ENCODE measurements around the gene MEIG1.
A peak's percentile ranks its signal among the peaks of the same experiment; 100 is the strongest.
"Not testable (repeated sequence)": the region's sequence is repeated elsewhere in the genome, so short reads cannot be mapped to it uniquely, and the experiment has no call there.

The MEIG1 gene

GRCh38 chr10:14954934-14955333 is 4.3 kb upstream of the MEIG1 start:
- DNase-seq (ENCODE audit: low read depth) = no peak

DNA sequence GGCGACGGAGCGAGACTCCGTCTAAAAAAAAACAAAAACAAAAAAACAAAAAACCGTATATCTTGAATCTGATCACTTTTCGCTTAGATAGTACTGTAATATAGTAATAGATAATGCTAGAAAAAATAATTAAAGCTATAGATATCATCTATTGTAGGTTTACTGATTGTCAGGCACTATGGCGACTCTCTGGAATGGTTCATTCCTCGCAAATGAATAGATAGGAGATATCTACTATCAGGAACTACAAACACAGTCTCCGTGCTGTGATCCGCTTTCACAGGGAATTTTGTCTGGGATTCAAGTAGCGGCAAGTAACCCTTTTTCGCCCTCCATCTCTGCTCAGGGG is 342 bp upstream of the MEIG1 start:
- no peak for DNase-seq (ENCODE audit: low read depth)

- DNase-seq (ENCODE audit: low read depth) = no peak
Observed at GRCh38 chr10:14967897-14968296, 8.7 kb downstream of the MEIG1 start.

- no peak for DNase-seq (ENCODE audit: low read depth)
Observed at GRCh38 chr10:14971867-14972448, 12.8 kb downstream of the MEIG1 start.

DNA sequence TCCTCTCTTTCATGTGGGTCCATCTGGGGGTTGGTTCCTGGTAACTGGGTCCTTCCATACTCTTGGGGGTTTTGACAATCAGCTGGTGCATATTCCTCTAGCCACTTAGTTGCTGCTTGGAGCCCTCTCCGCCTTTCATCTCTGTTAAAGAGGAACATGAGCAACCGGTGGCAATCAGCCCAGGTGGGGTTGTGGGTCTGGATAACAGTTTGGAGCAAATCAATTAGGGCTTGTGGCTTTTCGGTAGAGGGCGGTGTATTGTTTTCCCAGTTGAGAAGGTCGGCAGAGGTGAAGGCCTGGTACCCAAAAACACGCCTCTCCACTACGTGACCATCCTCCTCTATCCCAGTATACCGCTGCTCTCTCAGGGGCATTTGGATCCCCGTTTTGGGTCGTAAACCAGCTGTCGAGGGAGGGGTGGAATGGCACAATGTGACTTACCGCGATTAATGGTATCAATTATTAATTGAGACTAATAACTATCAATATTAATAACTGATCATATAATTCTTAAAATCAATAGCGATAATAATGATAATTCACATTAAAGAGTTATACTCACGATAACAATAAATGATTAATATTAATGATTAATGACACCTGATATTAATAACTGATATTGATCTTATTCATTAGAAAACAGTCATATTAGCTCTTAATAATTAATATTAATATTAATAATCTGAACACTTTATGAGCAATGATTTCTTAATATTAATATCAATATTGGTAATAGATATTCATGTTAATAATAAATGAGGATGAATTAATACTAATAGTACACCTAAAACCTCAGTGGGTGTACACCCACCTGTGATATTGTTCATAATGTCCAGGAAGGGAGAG is 15.2 kb downstream of the MEIG1 start:
- DNase-seq (ENCODE audit: low read depth) = not testable (repeated sequence)

DNA sequence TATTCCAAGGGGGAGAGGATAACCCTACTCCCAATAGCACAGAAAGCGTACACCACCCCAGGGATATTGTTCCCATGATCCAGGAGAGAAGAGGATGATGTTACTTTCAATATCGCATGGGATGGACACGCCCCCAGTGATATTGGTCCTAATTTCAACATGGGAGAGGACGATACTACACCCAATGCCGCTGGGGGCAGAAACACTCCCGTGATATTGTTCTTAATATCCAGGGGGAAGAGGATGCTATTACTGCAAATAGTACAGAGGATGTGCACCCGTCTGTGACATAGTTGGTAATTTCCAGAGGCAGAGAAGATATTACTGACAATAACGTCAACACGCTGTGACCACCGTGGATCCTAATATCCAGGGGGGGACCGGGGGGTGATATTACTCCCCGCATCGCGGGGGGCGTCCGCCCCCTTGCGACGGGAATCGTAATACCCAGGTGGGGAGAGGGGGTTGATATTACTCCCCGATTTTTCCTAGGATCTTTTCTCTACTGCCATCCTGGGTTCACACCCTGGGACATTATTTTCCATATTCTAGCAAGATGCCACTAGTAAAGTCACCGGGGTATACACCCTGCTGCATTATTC is 16.6 kb downstream of the MEIG1 start:
- no peak for DNase-seq (ENCODE audit: low read depth)

GRCh38 chr10:14982744-14983143 is 23.6 kb downstream of the MEIG1 start:
- DNase-seq (ENCODE audit: low read depth) = no peak

DNA sequence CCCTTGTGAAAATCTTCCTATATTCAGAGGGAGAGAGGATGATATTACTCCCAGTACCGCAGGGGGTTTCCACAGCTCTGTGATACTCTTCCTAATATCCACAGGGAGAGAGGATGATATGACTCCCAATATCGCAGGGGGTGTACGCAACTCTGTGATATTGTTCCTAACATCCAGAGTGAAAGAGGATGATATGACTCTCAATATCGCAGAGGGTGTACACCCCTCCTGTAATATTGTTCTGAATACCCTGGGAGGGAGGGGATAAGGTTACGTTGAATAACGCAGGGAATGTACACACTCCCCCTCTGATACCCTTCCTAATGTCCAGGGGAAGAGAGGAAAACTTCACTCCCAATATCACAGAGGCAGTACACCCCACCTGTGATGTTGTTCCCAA is 30.4 kb downstream of the MEIG1 start:
- not testable (repeated sequence) for DNase-seq (ENCODE audit: low read depth)

GRCh38 chr10:14991035-14991749 is 32.0 kb downstream of the MEIG1 start:
- peak; percentile 3 for DNase-seq (ENCODE audit: low read depth)

GRCh38 chr10:14992336-14992735 is 33.1 kb downstream of the MEIG1 start:
- DNase-seq (ENCODE audit: low read depth) = not testable (repeated sequence)

GRCh38 chr10:14993500-14994455 is 34.6 kb downstream of the MEIG1 start:
- DNase-seq (ENCODE audit: low read depth) = not testable (repeated sequence)

- DNase-seq (ENCODE audit: low read depth) = no peak
Observed at GRCh38 chr10:14995964-14996565, 36.9 kb downstream of the MEIG1 start.

DNA sequence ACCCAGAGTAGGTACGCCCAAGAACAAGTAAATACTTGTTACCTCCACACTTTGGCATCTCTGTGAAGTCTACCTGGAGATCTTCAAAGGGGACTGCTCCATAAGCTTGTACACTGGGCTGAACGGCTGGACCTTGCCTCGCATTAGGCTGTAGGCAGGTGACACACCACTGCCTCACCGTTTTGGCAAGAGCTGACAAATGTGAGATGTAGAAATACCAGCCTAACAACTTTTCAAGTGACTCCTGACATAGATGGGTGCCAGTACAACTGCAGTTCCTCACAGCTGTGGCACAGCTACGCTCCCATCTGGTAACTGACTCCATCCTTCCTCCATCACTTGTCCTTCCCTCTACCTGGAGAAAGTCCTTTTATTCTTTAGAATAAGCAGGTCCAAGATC is 54.3 kb downstream of the MEIG1 start:
- not testable (repeated sequence) for DNase-seq (ENCODE audit: low read depth)

DNA sequence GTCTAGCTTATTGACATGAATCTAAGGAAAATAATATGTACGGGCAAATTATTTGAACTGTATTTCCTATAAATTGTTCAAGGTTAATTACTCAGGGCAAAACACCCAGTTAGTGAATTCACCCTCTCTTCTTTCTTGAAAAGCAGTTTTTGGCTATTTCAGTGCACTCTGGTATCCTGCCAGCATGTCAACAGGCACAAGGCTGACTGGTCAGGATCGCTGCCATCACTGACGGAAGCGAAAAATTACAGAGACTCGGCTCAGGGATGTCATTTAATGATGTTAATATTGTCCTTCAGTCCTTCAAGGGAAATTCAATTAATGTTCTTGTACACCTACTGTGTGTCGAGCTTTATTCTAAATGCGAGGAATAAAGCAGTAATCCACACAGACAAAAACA is 56.3 kb downstream of the MEIG1 start:
- DNase-seq (ENCODE audit: low read depth) = no peak

- DNase-seq (ENCODE audit: low read depth) = not testable (repeated sequence)
Observed at GRCh38 chr10:15020966-15021365, 61.8 kb downstream of the MEIG1 start.

All from activated T-helper 1 cell treated with Interleukin-2 at 50 U/mL for 16 hours (primary cell).